NB4 (cell line): ENCODE results near the gene CPD.
A peak's percentile ranks its signal among the peaks of the same experiment; 100 is the strongest.
"Not testable (repeated sequence)": the region's sequence is repeated elsewhere in the genome, so short reads cannot be mapped to it uniquely, and the experiment has no call there.

Experiments
- DNase-seq: peaks from one replicate; pipeline ENCODE4 v3.0.0; 2010; ENCODE audit warnings: low read depth
- H3K4me3 ChIP-seq: one replicate; pipeline ENCODE4 v1.5.1; 2011; ENCODE audit warnings: mild to moderate bottlenecking, low read depth, low read length, moderate library complexity
- MAX ChIP-seq: IDR thresholded peaks from 2 replicates; pipeline ENCODE4 v1.6.1; 2011; ENCODE audit warnings: low read depth, low read length
- MYC ChIP-seq: IDR thresholded peaks from 2 replicates; pipeline ENCODE4 v1.6.1; 2011; ENCODE audit warnings: low read depth, low read length
- POLR2A ChIP-seq: IDR thresholded peaks from 2 replicates; pipeline ENCODE4 v1.6.1; 2011; ENCODE audit warnings: mild to moderate bottlenecking; ENCODE audit not compliant: insufficient read length; ENCODE audit errors: extremely low read depth
- TF ChIP-seq, protein P1 (sequence below): IDR thresholded peaks from one replicate; pipeline ENCODE4 v1.5.1; 2012; ENCODE audit warnings: low read depth, low read length

Gene CPD

GRCh38 chr17:30436729-30437128 is 58.0 kb downstream of the CPD start:
- H3K4me3 ChIP-seq = no peak overlapping the region
- TF ChIP-seq MYC = no peak
- no peak for TF ChIP-seq MAX
- TF ChIP-seq, protein P1, sequence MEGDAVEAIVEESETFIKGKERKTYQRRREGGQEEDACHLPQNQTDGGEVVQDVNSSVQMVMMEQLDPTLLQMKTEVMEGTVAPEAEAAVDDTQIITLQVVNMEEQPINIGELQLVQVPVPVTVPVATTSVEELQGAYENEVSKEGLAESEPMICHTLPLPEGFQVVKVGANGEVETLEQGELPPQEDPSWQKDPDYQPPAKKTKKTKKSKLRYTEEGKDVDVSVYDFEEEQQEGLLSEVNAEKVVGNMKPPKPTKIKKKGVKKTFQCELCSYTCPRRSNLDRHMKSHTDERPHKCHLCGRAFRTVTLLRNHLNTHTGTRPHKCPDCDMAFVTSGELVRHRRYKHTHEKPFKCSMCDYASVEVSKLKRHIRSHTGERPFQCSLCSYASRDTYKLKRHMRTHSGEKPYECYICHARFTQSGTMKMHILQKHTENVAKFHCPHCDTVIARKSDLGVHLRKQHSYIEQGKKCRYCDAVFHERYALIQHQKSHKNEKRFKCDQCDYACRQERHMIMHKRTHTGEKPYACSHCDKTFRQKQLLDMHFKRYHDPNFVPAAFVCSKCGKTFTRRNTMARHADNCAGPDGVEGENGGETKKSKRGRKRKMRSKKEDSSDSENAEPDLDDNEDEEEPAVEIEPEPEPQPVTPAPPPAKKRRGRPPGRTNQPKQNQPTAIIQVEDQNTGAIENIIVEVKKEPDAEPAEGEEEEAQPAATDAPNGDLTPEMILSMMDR = no peak
- no peak for TF ChIP-seq POLR2A
- no peak for DNase-seq

- TF ChIP-seq MAX = no peak
- TF ChIP-seq, protein P1 = no peak
- TF ChIP-seq POLR2A = no peak
- no peak for TF ChIP-seq MYC
- H3K4me3 ChIP-seq = no peak overlapping the region
- DNase-seq = no peak
Measured at GRCh38 chr17:30443721-30444120, 65.0 kb downstream of the CPD start.

DNA sequence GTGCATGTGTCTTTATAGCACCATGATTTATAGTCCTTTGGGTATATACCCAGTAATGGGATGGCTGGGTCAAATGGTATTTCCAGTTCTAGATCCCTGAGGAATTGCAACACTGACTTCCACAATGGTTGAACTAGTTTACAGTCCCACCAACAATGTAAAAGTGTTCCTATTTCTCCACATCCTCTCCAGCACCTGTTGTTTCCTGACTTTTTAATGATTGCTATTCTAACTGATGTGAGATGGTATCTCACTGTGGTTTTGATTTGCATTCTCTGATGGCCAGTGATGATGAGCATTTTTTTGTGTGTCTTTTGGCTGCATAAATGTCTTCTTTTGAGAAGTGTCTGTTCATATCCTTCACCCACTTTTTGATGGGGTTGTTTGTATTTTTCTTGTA is 67.9 kb downstream of the CPD start:
- not testable (repeated sequence) for H3K4me3 ChIP-seq, DNase-seq

- H3K4me3 ChIP-seq = no peak overlapping the region
- TF ChIP-seq MAX (no peak), MYC (no peak), POLR2A (no peak)
- TF ChIP-seq, protein P1 = no peak
- DNase-seq = no peak
Measured at GRCh38 chr17:30449480-30449879, 70.8 kb downstream of the CPD start.

DNA sequence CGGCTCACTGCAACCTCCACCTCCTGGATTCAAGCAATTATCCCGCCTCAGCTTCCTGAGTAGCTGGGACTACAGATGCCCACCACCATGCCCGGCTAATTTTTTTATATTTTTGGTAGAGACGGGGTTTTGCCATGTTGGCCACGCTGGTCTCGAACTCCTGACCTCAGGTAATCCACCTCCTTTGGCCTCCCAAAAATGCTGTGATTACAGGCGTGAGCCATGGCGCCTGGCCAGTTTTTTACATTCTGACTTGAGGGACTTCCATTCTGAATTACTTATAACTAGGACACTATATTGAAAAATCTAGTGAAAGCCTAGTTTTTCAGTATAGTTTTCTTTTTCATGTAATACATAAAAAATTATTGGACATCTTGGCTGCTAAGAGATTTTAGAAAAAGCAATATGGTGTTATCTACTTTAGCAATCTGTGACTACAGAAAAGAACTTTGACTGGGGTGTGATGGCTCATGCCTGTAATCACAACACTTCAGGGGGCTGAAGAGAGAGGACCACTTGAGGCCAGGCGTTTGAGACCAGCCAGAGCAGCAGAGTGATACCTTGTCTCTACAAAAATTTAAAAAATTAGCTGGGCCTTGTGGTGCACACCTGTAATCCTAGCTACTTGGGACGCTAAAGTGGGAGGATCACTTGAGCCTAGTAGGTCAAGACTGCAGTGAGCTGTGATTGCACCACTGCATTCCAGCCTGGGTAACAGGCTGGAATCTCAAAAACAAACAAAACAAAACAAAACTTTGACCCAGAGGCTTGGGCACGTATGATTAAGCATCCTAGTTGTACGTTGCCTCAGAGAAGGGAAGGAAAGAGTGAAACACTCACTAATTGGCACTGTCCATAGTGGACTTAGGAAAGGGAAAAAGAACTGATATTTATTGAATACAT is 71.6 kb downstream of the CPD start:
- DNase-seq = no peak
- no peak overlapping the region for H3K4me3 ChIP-seq
- TF ChIP-seq, protein P1 = no peak
- TF ChIP-seq MYC = no peak
- TF ChIP-seq MAX = no peak
- no peak for TF ChIP-seq POLR2A

DNA sequence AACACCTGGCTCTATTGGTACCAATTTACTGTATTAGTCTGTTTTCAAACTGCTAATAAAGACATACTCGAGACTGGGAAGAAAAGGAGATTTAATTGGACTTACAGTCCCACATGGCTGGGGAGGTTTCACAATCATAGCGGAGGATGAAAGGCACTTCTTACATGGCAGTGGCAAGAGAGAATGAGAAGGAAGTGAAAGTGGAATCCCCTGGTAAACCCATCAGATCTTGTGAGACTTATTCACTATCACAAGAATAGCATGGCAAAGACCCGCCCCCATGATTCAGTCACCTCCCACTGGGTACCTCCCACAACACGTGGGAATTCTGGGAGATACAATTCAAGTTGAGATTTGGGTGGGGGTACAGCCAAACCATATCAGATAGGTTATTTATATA is 75.9 kb downstream of the CPD start:
- H3K4me3 ChIP-seq = no peak overlapping the region
- TF ChIP-seq MYC = no peak
- no peak for TF ChIP-seq MAX
- TF ChIP-seq POLR2A = no peak
- peak; percentile 56 for DNase-seq
